Endothelial cell of hepatic sinusoid (primary cell): ENCODE measurements around the gene PHACTR1.
"Not testable (repeated sequence)": the region's sequence is repeated elsewhere in the genome, so short reads cannot be mapped to it uniquely, and the experiment has no call there.

ENCODE experiments used
- in situ Hi-C: cut with HindIII; loops from 2 replicates; pipeline ENCODE4 v1.10.0; 2017; ENCODE audit warnings: low sequenced_read_pairs

Gene PHACTR1

GRCh38 chr6:12943549-12943948 is 227.0 kb downstream of the PHACTR1 start:
- in situ Hi-C loops = no loop called here

- in situ Hi-C loops = no loop called here
These were observed 227.4 kb downstream of the PHACTR1 start for GRCh38 chr6:12944001-12944400.

- in situ Hi-C loops = not testable (repeated sequence)
These were observed 228.0 kb downstream of the PHACTR1 start for GRCh38 chr6:12944528-12944927.

- in situ Hi-C loops = no loop called here
These were observed 230.7 kb downstream of the PHACTR1 start for GRCh38 chr6:12947151-12947871.

GRCh38 chr6:12947967-12948366 is 231.4 kb downstream of the PHACTR1 start:
- in situ Hi-C loops = no loop called here

GRCh38 chr6:12950976-12951375 is 234.4 kb downstream of the PHACTR1 start:
- in situ Hi-C loops = no loop called here

- in situ Hi-C loops = no loop called here
These were observed 234.8 kb downstream of the PHACTR1 start for GRCh38 chr6:12951415-12951814.

- in situ Hi-C loops = no loop called here
These were observed 235.8 kb downstream of the PHACTR1 start for GRCh38 chr6:12952318-12952717.

- in situ Hi-C loops = no loop called here
These were observed 239.4 kb downstream of the PHACTR1 start for GRCh38 chr6:12955956-12956355.

- in situ Hi-C loops = no loop called here
These were observed 240.4 kb downstream of the PHACTR1 start for GRCh38 chr6:12956991-12957320.

- in situ Hi-C loops = no loop called here
These were observed 240.9 kb downstream of the PHACTR1 start for GRCh38 chr6:12957321-12958051.

GRCh38 chr6:12958052-12958706 is 241.6 kb downstream of the PHACTR1 start:
- in situ Hi-C loops = no loop called here

- in situ Hi-C loops = loop anchor here (5.0 kb wide), 2 partner anchors 46 to 106 kb away; no protein-coding TSS in a partner anchor
These were observed 245.2 kb downstream of the PHACTR1 start for GRCh38 chr6:12961761-12962160.

- in situ Hi-C loops = loop anchor here (5.0 kb wide), 2 partner anchors 45 to 105 kb away; no protein-coding TSS in a partner anchor
These were observed 246.0 kb downstream of the PHACTR1 start for GRCh38 chr6:12962529-12962928.

GRCh38 chr6:12962987-12963386 is 246.4 kb downstream of the PHACTR1 start:
- in situ Hi-C loops = loop anchor here (5.0 kb wide), 2 partner anchors 44 to 104 kb away; no protein-coding TSS in a partner anchor

GRCh38 chr6:12963567-12963966 is 247.0 kb downstream of the PHACTR1 start:
- in situ Hi-C loops = loop anchor here (5.0 kb wide), 2 partner anchors 44 to 104 kb away; no protein-coding TSS in a partner anchor

- in situ Hi-C loops = no loop called here
These were observed 251.1 kb downstream of the PHACTR1 start for GRCh38 chr6:12967686-12968085.

GRCh38 chr6:12968290-12968689 is 251.7 kb downstream of the PHACTR1 start:
- in situ Hi-C loops = no loop called here

- in situ Hi-C loops = no loop called here
These were observed 252.4 kb downstream of the PHACTR1 start for GRCh38 chr6:12968839-12969558.

GRCh38 chr6:12969966-12970365 is 253.4 kb downstream of the PHACTR1 start:
- in situ Hi-C loops = no loop called here

GRCh38 chr6:12973386-12973785 is 256.8 kb downstream of the PHACTR1 start:
- in situ Hi-C loops = no loop called here
